ENCODE results near the gene SUN5. TPM values are rescaled to one million over a fixed set of nuclear protein-coding genes. Genes with fewer than 3 reads are reported as not detected.
"Not testable (repeated sequence)": the region's sequence is repeated elsewhere in the genome, so short reads cannot be mapped to it uniquely, and the experiment has no call there.

SUN5 gene
- total RNA-seq, 1 donor from 2014 or later: not detected

DNA sequence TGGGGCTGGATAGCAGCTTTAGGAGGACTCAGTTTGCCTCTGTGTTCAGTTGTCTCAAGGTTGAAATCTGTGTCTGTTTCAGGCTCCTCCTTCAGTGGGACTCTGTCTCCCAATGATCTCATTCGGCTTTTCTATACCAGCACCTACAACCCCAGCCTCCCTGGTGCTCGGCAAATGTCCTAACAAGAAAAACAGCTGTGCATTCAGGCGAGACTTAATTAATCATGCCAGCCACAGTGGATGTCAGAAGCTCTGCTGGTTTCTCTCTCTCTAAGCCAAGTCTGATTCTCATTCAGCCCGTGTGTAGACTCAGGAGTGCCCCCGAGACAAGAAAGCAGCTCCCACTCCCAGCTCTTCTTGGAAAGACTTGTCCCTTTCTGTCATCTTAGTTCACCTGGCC lies 46.8 kb downstream of the SUN5 start:
- TF ChIP-seq, protein P1, sequence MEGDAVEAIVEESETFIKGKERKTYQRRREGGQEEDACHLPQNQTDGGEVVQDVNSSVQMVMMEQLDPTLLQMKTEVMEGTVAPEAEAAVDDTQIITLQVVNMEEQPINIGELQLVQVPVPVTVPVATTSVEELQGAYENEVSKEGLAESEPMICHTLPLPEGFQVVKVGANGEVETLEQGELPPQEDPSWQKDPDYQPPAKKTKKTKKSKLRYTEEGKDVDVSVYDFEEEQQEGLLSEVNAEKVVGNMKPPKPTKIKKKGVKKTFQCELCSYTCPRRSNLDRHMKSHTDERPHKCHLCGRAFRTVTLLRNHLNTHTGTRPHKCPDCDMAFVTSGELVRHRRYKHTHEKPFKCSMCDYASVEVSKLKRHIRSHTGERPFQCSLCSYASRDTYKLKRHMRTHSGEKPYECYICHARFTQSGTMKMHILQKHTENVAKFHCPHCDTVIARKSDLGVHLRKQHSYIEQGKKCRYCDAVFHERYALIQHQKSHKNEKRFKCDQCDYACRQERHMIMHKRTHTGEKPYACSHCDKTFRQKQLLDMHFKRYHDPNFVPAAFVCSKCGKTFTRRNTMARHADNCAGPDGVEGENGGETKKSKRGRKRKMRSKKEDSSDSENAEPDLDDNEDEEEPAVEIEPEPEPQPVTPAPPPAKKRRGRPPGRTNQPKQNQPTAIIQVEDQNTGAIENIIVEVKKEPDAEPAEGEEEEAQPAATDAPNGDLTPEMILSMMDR (conservative IDR thresholded peaks at IDR 0.05; ENCODE audit: low read depth, low read length): no peak
- H3K4me3 ChIP-seq (ENCODE audit: low read depth, low read length): no peak overlapping the region
- DNase-seq (ENCODE audit: low read depth): no peak

DNA sequence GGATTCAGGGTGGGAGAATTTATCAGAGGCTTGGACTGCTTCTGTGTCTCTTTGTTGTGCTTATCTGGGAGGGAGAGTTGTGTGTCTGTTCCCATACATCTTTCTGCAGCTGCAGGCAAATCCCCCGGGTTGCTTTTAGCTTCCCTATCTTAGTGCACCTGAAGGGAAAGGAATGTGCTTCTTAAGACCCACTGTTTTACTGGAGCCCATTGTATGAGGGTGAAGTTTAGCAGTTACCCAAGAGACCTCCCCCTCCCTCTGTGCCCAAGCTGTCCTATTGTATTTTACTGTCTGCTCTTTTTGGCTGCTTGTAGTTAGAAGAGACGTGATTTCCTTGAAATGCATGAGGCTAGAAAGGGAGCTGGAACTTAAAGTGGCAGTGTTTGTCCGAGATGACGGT lies 53.7 kb downstream of the SUN5 start:
- not testable (repeated sequence) for DNase-seq (ENCODE audit: low read depth)

DNA sequence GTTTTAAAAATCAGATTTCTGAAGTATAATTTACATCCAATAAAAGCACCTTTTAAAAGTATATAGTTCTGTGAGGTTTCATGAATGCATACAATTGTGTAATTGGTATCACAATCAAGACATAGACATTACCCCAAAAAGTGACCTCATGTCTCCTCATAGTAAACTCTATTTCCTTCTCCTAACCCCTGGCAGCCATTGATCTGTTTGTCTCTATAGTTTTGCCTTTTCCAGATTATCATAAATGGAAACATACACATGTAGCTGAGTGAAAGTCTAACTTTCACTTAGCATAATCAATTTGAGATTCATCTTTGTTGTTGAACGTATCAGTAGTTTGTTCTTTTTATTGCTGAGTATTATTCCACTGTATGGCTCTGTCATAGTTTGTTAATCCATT lies 57.6 kb downstream of the SUN5 start:
- no peak overlapping the region for H3K4me3 ChIP-seq (ENCODE audit: low read depth, low read length)
- DNase-seq (ENCODE audit: low read depth): no peak
- TF ChIP-seq, protein P1 (conservative IDR thresholded peaks at IDR 0.05; ENCODE audit: low read depth, low read length): no peak

More for the DNA sequence above, 53.7 kb downstream of the SUN5 start:
- H3K4me3 ChIP-seq (ENCODE audit: low read depth, low read length): not testable (repeated sequence)

DNA sequence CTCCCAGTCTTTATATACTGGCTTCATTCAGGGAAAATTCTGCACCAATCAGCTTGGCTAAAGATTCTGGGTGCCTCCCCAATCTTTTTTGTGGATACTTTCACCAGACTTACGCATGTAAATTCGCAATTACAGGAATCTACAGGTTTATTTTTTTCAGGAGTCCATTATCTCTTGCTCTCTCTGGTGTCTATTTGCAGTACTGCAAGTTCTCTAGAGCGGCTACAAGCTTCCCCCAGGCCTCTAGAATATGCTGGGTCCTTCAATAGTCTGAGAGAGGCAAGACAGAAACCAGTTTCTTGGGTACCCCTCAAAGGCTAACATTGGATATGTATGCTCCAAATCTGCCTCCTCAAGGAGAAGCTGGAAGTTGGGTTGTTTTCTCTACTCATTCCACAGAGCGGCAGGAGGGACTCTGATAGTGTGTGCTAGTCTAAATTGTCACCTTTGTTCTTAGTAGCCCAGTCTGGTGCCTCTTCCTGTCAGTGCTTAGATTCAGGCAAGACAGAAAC lies 58.5 kb downstream of the SUN5 start:
- DNase-seq (ENCODE audit: low read depth): no peak
- H3K4me3 ChIP-seq (ENCODE audit: low read depth, low read length): no peak overlapping the region
- TF ChIP-seq, protein P1 (conservative IDR thresholded peaks at IDR 0.05; ENCODE audit: low read depth, low read length): peak; percentile 69

DNA sequence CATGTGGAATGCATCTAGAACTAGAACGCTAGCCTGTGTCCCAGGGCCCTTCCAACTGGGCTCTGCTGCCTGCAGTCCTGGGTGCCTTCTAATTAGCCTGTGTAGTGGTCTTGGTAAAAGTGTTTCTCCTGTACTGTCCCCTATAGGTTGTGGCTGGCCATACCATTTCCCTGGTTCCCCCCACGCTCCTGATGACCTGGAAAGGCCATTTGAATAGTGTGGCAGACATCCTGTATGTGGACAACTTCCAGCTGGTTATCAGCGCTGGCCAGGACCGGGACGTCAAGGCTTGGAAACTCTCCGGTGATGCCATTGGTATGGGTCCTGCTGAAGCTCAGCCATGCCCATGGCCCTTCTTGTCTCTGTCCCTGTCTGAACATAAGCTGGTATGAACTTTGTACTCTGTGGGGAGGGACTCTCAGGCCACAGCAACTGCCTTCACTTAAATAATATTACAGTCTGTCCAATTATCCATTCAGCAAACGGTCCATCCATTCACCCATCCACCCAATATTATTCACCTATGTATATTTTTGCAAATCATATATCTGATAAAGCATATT lies 60.7 kb downstream of the SUN5 start:
- TF ChIP-seq, protein P1 (conservative IDR thresholded peaks at IDR 0.05; ENCODE audit: low read depth, low read length): no peak
- DNase-seq (ENCODE audit: low read depth): no peak
- no peak overlapping the region for H3K4me3 ChIP-seq (ENCODE audit: low read depth, low read length)

DNA sequence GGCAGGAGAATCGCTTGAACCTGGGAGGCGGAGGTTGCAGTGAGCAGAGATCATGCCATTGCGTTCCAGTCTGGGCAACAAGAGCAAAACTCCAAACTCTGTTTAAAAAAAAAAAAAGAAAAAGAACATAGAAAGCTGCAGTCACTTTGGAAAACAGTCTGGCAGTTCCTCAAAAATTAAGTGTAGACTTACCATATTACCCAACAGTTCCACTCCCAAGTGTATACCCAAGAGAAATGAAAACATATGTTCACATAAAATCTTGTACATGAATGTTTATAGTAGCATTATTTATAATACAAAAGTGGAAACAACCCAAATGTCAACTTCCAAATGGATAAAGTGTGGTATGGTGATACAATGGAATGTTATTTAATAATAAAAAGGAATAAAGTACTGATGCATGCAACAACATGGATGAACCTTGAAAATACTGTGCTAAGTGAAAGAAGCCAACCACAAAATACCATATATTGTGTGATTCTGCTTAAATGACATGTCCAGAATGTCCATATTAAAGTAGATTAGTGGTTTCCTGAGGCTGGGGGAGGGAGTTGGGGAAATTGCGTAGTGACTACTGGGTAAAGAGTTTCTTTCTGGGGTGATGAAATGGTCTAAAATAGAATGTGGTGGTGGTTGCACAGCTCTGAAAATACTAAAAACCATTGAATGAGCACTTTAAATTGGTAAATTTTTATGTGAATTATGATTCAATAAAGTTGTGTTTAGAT lies 62.9 kb downstream of the SUN5 start:
- TF ChIP-seq, protein P1 (conservative IDR thresholded peaks at IDR 0.05; ENCODE audit: low read depth, low read length): no peak
- DNase-seq (ENCODE audit: low read depth): no peak
- no peak overlapping the region for H3K4me3 ChIP-seq (ENCODE audit: low read depth, low read length)

DNA sequence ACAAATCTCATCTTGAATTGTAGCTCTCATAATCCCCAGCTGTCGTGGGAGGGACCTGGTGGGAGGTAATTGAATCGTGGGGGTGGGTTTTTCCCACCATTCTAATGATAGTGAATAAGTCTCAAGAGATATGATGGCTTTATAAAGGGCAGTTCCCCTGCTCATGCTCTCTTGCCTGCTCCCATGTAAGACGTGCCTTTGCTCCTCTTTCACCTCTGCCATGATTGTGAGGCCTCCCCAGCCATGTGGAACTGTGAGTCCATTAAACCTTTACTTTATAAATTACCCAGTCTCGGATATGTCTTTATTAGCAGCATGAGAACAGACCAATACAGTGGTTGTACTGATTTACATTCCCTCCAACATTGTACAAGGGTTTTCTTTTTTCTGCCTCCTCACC lies 69.7 kb downstream of the SUN5 start:
- TF ChIP-seq, protein P1 (conservative IDR thresholded peaks at IDR 0.05; ENCODE audit: low read depth, low read length): no peak
- no peak overlapping the region for H3K4me3 ChIP-seq (ENCODE audit: low read depth, low read length)
- DNase-seq (ENCODE audit: low read depth): no peak

Other genes starting within 250 kb of the SUN5 start
- gene DNMT3B, start 242.0 kb downstream of the SUN5 start, total RNA-seq: 14.2 and 21.2 TPM in 2 replicates
- 114 and 123 TPM in 2 replicates for gene MAPRE1, start 184.5 kb downstream of the SUN5 start, total RNA-seq
- not detected in 2 replicates for gene EFCAB8, start 145.5 kb downstream of the SUN5 start, total RNA-seq
- not detected in 2 replicates for gene BPIFB2, start 3.3 kb upstream of the SUN5 start, total RNA-seq
- gene BPIFB6, start 27.2 kb upstream of the SUN5 start, total RNA-seq: not detected in 2 replicates
- not detected in 2 replicates for gene BPIFB3, start 49.5 kb upstream of the SUN5 start, total RNA-seq
- gene BPIFB4, start 75.2 kb upstream of the SUN5 start, total RNA-seq: not detected in 2 replicates
- gene BPIFA2, start 163.7 kb upstream of the SUN5 start, total RNA-seq: not detected in 2 replicates
- not detected in 2 replicates for gene BPIFA3, start 212.9 kb upstream of the SUN5 start, total RNA-seq
- not detected in 2 replicates for gene BPIFA1, start 231.6 kb upstream of the SUN5 start, total RNA-seq

All from epithelial cell of proximal tubule (primary cell).